Nephron (organoid): ENCODE data around the gene HLA-DQB1.

Experiments used
- H3K27ac Mint-ChIP-seq, 3 experiments: 2 replicates each; pipeline ENCODE4 v1.8.0; 2020; ENCODE audit warnings: mixed read lengths in 3 of 3, mild to moderate bottlenecking in 2 of 3, moderate library complexity in 1 of 3
- H3K27me3 Mint-ChIP-seq: 2 replicates; pipeline ENCODE4 v1.8.0; 2021; ENCODE audit warnings: low read depth, mild to moderate bottlenecking, moderate library complexity, mixed read lengths
- H3K36me3 Mint-ChIP-seq: 2 replicates; pipeline ENCODE4 v1.8.0; 2020; ENCODE audit warnings: low read depth, mixed read lengths
- H3K4me1 Mint-ChIP-seq: 2 replicates; pipeline ENCODE4 v1.8.0; 2020; ENCODE audit warnings: mixed read lengths
- H3K4me3 Mint-ChIP-seq, 3 experiments: 2 replicates each; pipeline ENCODE4 v1.8.0; 2020; ENCODE audit warnings: mild to moderate bottlenecking in 3 of 3, mixed read lengths in 3 of 3, moderate library complexity in 2 of 3
- H3K9me3 Mint-ChIP-seq: 2 replicates; pipeline ENCODE4 v1.8.0; 2020; ENCODE audit warnings: mixed read lengths
- TF ChIP-seq, protein P1 (sequence below), 3 experiments: fragments of 200-600 bp; sonication (generic); IDR thresholded peaks; one replicate each; pipeline ENCODE4 v1.5.0; 2021; ENCODE audit warnings: antibody characterized with exemption in 3 of 3; ENCODE audit not compliant: unreplicated experiment in 3 of 3

The HLA-DQB1 gene

DNA sequence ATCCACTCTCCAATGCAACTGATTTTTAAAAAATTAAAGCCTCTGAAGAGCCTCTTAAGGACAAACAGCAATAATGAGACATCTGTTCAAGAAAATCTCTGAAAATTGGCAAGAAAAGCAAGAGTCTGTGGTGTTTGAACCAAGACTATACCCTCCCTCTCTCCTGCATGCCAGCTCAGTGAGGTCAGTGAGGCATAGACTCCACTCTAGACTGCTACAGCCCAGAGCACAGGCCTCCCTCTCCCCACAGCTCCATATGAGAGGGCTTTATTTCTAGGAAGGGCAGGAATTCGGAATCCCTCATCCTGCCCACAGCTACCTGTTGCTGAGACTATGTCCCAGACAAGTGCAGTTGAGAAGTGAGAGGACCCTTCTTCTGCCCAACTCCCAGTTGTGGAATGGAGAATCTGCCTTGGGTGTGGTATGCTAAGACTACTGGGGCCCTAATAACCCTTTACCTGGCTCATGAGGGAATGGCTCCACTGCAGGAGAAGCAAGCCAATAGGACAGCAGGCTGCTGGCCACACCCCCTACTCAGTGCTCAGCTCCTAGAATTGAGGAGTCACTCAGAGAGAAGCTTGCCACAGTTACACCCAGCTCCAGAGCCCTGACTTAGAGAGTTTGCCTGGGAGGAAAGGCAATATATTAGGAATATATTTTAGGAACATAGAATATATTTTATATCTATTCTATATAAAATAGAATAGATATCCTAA is 51.9 kb downstream of the HLA-DQB1 start:
- no peak overlapping the region for H3K4me3 Mint-ChIP-seq
- no peaks in the 10 kb centered on the region for H3K4me1 Mint-ChIP-seq

DNA sequence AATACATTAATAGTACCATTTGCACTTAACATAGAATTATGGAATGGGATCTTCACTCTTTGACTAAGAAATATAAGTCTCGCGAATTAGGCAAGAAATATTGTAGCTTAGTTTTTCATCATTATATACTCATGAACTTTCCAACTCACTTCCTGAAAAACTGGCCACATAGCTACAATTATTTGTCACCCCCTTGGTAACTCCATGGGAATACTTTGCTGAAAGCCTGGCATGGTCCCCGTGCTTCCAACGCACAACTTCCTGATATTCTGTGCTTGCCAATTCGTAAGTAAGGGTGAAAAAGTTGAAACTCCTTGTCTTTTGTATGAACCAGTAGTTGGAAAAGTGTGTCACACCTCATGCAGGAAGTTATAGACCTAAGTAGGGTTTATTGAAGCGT is 53.0 kb downstream of the HLA-DQB1 start:
- peaks cover 4% of the 10 kb centered on the region for H3K27me3 Mint-ChIP-seq
- peaks cover 9% of the 10 kb centered on the region for H3K9me3 Mint-ChIP-seq
- no peaks in the 10 kb centered on the region for H3K4me1 Mint-ChIP-seq
- TF ChIP-seq, protein P1, sequence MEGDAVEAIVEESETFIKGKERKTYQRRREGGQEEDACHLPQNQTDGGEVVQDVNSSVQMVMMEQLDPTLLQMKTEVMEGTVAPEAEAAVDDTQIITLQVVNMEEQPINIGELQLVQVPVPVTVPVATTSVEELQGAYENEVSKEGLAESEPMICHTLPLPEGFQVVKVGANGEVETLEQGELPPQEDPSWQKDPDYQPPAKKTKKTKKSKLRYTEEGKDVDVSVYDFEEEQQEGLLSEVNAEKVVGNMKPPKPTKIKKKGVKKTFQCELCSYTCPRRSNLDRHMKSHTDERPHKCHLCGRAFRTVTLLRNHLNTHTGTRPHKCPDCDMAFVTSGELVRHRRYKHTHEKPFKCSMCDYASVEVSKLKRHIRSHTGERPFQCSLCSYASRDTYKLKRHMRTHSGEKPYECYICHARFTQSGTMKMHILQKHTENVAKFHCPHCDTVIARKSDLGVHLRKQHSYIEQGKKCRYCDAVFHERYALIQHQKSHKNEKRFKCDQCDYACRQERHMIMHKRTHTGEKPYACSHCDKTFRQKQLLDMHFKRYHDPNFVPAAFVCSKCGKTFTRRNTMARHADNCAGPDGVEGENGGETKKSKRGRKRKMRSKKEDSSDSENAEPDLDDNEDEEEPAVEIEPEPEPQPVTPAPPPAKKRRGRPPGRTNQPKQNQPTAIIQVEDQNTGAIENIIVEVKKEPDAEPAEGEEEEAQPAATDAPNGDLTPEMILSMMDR (IDR thresholded peaks at IDR 0.05; ENCODE audit: unreplicated experiment in 3 of 3) = no peak
- H3K27ac Mint-ChIP-seq = no peak overlapping the region
- H3K36me3 Mint-ChIP-seq = no peaks in the 10 kb centered on the region
- H3K4me3 Mint-ChIP-seq = no peak overlapping the region

More for the DNA sequence above, 51.9 kb downstream of the HLA-DQB1 start:
- peaks cover 4% of the 10 kb centered on the region for H3K27me3 Mint-ChIP-seq
- H3K27ac Mint-ChIP-seq = no peak overlapping the region
- no peaks in the 10 kb centered on the region for H3K36me3 Mint-ChIP-seq
- TF ChIP-seq, protein P1 (IDR thresholded peaks at IDR 0.05; ENCODE audit: unreplicated experiment in 3 of 3) = no peak
- peaks cover 10% of the 10 kb centered on the region for H3K9me3 Mint-ChIP-seq

DNA sequence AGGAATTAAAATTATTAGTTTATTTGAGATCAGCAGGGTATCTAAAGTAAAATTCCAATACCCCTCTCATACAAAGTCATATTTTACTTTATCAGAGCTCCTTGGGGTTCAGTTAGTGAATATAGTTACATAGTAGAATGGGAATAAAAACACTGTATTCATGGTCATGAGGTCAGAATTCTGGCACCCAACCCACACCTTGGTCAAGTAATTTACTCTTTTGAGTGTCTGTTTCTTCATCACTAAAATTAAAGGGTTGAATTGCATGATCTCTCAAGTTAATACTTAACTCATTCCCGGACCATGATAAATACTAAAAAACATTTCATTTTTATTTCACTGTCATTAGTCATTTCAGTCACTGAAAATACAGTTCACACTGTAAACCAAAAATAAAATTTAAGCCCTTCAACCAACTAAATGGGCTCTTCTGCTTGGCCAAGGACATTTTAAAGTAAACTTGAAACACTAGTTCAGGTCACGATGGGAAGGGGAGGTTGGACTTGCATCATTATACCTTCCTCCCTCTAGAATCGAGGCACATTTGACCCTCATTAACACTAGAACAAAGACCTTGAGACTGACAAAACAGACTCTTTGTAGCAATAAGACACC is 55.7 kb downstream of the HLA-DQB1 start:
- H3K9me3 Mint-ChIP-seq = no peaks in the 10 kb centered on the region
- H3K27ac Mint-ChIP-seq = no peak overlapping the region
- no peaks in the 10 kb centered on the region for H3K4me1 Mint-ChIP-seq
- no peak overlapping the region for H3K4me3 Mint-ChIP-seq
- peaks cover 4% of the 10 kb centered on the region for H3K27me3 Mint-ChIP-seq
- TF ChIP-seq, protein P1 (IDR thresholded peaks at IDR 0.05; ENCODE audit: unreplicated experiment in 3 of 3) = no peak
- H3K36me3 Mint-ChIP-seq = no peaks in the 10 kb centered on the region

DNA sequence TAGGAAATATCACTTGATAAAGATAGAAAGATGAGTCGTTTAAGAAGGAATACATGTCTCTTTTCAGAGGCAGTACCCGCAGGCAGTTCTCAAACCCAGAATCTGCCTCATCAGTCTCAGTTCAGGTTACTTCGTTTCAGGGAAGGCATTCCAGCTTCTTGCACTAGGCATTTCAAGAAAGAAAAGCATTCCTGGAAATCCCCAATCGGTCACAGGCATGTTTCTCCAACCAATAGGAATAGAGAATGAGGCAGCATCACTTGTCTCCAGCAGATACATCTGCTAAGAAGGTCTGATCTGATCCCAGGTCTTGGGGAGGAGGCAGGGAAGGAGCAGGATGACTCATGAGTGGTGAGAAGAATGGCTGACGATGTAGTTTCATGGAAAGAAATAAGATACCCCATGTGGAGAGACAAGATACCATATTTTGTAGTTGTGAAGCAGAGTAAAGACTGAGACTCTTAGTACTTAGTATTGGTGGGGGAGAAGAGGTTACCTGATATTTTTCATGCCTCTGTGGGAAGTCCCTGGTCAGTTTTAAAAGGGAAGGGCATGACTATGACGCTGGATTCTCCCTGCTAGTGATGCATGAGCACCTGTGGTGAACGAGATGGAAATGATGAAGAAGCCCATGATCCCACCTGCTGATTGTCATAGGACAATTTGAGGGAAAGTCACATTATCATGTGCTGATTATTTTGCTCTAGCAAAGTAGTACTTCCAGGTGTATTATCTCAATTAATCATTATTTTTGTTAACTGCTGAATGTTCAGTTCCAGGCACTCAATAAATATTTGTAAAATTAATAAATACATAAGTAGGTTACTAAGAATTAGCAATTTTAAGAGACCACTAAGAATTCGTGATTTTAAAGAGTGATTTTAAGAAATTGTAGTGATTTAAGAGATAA is 56.5 kb downstream of the HLA-DQB1 start:
- Mint-ChIP-seq H3K36me3 (no peaks in the 10 kb centered on the region), H3K27me3 (peaks cover under 1% of the 10 kb centered on the region), H3K4me3 (no peak overlapping the region), H3K9me3 (no peaks in the 10 kb centered on the region), H3K27ac (no peak overlapping the region), H3K4me1 (no peaks in the 10 kb centered on the region)
- TF ChIP-seq, protein P1 (IDR thresholded peaks at IDR 0.05; ENCODE audit: unreplicated experiment in 3 of 3) = no peak
